Measurements from ENCODE around the gene ATP9A. TPM values are rescaled to one million over a fixed set of nuclear protein-coding genes. Genes with fewer than 3 reads are reported as not detected.

Gene ATP9A
- total RNA-seq, 1 experiment from 2014 or later = 16.8 TPM

- Histone ChIP-seq H3K9ac (ENCODE audit: low read length) (no peak overlapping the region; the same call in 1 of the 2 replicates), H3K36me3 (ENCODE audit: control insufficient read depth in 1 of 2, insufficient read depth in 2 of 2, low read length in 2 of 2) (no peaks in the 10 kb centered on the region), H3K4me2 (ENCODE audit: low read length) (peak overlapping the region; percentile 47), H3K4me3 (replicated peaks in 1 of 2; ENCODE audit: low read depth in 1 of 2, low read length in 2 of 2) (no peak overlapping the region), H3K79me2 (ENCODE audit: insufficient read depth, low read length) (no peaks in the 10 kb centered on the region), H2AFZ (ENCODE audit: low read depth, low read length, poor library complexity, severe bottlenecking) (no peak overlapping the region), H3K9me2 (ENCODE audit: insufficient read depth) (no peaks in the 10 kb centered on the region), H4K20me1 (ENCODE audit: insufficient read depth) (no peaks in the 10 kb centered on the region), H3K4me1 (ENCODE audit: control insufficient read depth in 1 of 2, insufficient read depth in 2 of 2, low read length in 2 of 2) (peaks cover 44 to 78% of the 10 kb centered on the region in 2 experiments), H3K9me3 (ENCODE audit: control insufficient read depth in 1 of 2, insufficient read depth in 1 of 2, low read depth in 1 of 2, low read length in 2 of 2) (no peaks in the 10 kb centered on the region), H3K27ac (ENCODE audit: low read depth, low read length) (no peak overlapping the region), H3K27me3 (ENCODE audit: insufficient read depth, low read length) (no peaks in the 10 kb centered on the region)
- CTCF ChIA-PET = no interaction called here
- POLR2A ChIA-PET = no interaction called here
- no TSS peak for BruUV-seq (replicated peaks)
- no peak for TF ChIP-seq ZBTB33 (IDR thresholded peaks at IDR 0.05; ENCODE audit: extremely low read depth, insufficient replicate concordance, low read length)
- no peak for TF ChIP-seq CBX3 (IDR thresholded peaks at IDR 0.05; ENCODE audit: low read depth)
- no peak for TF ChIP-seq ZFX (IDR thresholded peaks at IDR 0.05)
- DNase-seq (ENCODE audit: low read depth, low spot score) = no peak
- ATAC-seq = no peak
- intact Hi-C loops (cut with micrococcal nuclease) = no loop called here
- RAD21 ChIA-PET (ENCODE audit: low non-redundant PET in 1 of 2, low total read pairs in 2 of 2, uncharacterized antibody in 2 of 2, unreplicated experiment in 2 of 2) = no interaction called here
Observed at GRCh38 chr20:51635680-51636079, 132.5 kb downstream of the ATP9A start.

- Histone ChIP-seq H4K20me1 (ENCODE audit: insufficient read depth) (no peaks in the 10 kb centered on the region), H3K9me3 (ENCODE audit: control insufficient read depth in 1 of 2, insufficient read depth in 1 of 2, low read depth in 1 of 2, low read length in 2 of 2) (no peaks in the 10 kb centered on the region), H3K79me2 (ENCODE audit: insufficient read depth, low read length) (no peaks in the 10 kb centered on the region), H3K4me2 (ENCODE audit: low read length) (no peak overlapping the region), H2AFZ (ENCODE audit: low read depth, low read length, poor library complexity, severe bottlenecking) (no peak overlapping the region), H3K9ac (ENCODE audit: low read length) (no peak overlapping the region), H3K27ac (ENCODE audit: low read depth, low read length) (no peak overlapping the region), H3K36me3 (ENCODE audit: control insufficient read depth in 1 of 2, insufficient read depth in 2 of 2, low read length in 2 of 2) (no peaks in the 10 kb centered on the region), H3K9me2 (ENCODE audit: insufficient read depth) (no peaks in the 10 kb centered on the region), H3K4me1 (ENCODE audit: control insufficient read depth in 1 of 2, insufficient read depth in 2 of 2, low read length in 2 of 2) (peaks cover 52 to 86% of the 10 kb centered on the region in 2 experiments), H3K27me3 (ENCODE audit: insufficient read depth, low read length) (no peaks in the 10 kb centered on the region), H3K4me3 (replicated peaks in 1 of 2; ENCODE audit: low read depth in 1 of 2, low read length in 2 of 2) (no peak overlapping the region)
- ChIA-PET CTCF (no interaction called here), RAD21 (ENCODE audit: low non-redundant PET in 1 of 2, low total read pairs in 2 of 2, uncharacterized antibody in 2 of 2, unreplicated experiment in 2 of 2) (no interaction called here), POLR2A (no interaction called here)
- no peak for ATAC-seq
- no peak for DNase-seq (ENCODE audit: low read depth, low spot score)
- no TSS peak for BruUV-seq (replicated peaks)
- intact Hi-C loops (cut with micrococcal nuclease) = no loop called here
- TF ChIP-seq REST (IDR thresholded peaks at IDR 0.05; ENCODE audit: low read depth) = no peak
- TF ChIP-seq RAD21 (IDR thresholded peaks at IDR 0.05; ENCODE audit: low read depth) = no peak
- no peak for TF ChIP-seq EGR1 (IDR thresholded peaks at IDR 0.05; ENCODE audit: low read depth)
- TF ChIP-seq ZNF274 (IDR thresholded peaks at IDR 0.05; ENCODE audit: low read depth, low read length) = no peak
- no peak for TF ChIP-seq YY1 (IDR thresholded peaks at IDR 0.05; ENCODE audit: extremely low read depth, insufficient replicate concordance, low read depth, low read length)
- no peak for TF ChIP-seq CBX3 (IDR thresholded peaks at IDR 0.05; ENCODE audit: low read depth)
- TF ChIP-seq FOSL1 (IDR thresholded peaks at IDR 0.05; ENCODE audit: low read depth) = no peak
- no peak for TF ChIP-seq ZBTB33 (IDR thresholded peaks at IDR 0.05; ENCODE audit: extremely low read depth, insufficient replicate concordance, low read length)
- TF ChIP-seq ZFX (IDR thresholded peaks at IDR 0.05) = no peak
- TF ChIP-seq EZH2phosphoT487 (IDR thresholded peaks at IDR 0.05; ENCODE audit: borderline replicate concordance) = no peak
Observed at GRCh38 chr20:51634877-51635276, 133.3 kb downstream of the ATP9A start.

All from HCT116 (cell line).